Raji (cell line): ENCODE results near the gene TOP1.

ENCODE experiments used
- POLR2A ChIP-seq: IDR thresholded peaks from 2 replicates; pipeline ENCODE4 v1.6.1; 2011; ENCODE audit warnings: low read depth, low read length, control low read depth; ENCODE audit not compliant: insufficient read depth

Gene TOP1

GRCh38 chr20:41162396-41162795, 133.8 kb downstream of the TOP1 start:
- no peak for TF ChIP-seq POLR2A

DNA sequence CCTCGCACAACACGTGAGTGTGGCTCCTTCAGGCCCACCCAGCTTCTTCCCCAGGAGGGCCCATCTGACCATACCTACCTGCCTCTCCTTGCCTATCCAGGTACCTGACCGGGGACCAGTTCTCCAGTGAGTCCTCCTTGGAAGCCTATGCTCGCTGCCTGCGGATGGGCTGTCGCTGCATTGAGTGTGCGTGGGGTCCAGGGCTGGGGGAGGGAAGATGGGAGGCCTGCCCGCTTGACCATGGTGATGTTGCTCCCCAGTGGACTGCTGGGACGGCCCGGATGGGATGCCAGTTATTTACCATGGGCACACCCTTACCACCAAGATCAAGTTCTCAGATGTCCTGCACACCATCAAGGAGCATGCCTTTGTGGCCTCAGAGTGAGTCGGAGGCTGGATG, 135.2 kb downstream of the TOP1 start:
- TF ChIP-seq POLR2A = no peak

DNA sequence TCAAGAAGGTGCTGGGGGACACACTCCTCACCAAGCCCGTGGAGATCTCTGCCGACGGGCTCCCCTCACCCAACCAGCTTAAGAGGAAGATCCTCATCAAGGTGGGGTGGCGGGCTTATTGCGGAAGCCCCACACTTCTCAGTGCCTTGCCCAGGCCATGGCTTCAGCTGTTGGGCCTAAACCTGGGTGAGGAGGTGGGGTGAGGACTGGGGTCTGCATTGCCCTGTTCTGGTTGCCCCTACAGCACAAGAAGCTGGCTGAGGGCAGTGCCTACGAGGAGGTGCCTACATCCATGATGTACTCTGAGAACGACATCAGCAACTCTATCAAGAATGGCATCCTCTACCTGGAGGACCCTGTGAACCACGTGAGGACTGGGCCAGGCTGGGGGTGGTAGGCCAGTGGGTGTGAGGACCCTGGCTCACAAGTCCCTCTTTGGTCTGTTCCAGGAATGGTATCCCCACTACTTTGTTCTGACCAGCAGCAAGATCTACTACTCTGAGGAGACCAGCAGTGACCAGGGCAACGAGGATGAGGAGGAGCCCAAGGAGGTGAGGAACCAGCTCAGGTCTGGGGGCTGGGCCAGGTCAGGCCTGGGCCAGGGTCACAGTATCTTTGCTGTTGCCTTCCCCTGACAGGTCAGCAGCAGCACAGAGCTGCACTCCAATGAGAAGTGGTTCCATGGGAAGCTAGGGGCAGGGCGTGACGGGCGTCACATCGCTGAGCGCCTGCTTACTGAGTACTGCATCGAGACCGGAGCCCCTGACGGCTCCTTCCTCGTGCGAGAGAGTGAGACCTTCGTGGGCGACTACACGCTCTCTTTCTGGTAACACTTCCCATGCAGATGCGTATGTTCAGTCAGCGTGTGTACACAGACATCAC, 136.6 kb downstream of the TOP1 start:
- no peak for TF ChIP-seq POLR2A

- no peak for TF ChIP-seq POLR2A
Measured at GRCh38 chr20:41166201-41167117, 137.8 kb downstream of the TOP1 start.

GRCh38 chr20:41167118-41167470, 138.5 kb downstream of the TOP1 start:
- no peak for TF ChIP-seq POLR2A

DNA sequence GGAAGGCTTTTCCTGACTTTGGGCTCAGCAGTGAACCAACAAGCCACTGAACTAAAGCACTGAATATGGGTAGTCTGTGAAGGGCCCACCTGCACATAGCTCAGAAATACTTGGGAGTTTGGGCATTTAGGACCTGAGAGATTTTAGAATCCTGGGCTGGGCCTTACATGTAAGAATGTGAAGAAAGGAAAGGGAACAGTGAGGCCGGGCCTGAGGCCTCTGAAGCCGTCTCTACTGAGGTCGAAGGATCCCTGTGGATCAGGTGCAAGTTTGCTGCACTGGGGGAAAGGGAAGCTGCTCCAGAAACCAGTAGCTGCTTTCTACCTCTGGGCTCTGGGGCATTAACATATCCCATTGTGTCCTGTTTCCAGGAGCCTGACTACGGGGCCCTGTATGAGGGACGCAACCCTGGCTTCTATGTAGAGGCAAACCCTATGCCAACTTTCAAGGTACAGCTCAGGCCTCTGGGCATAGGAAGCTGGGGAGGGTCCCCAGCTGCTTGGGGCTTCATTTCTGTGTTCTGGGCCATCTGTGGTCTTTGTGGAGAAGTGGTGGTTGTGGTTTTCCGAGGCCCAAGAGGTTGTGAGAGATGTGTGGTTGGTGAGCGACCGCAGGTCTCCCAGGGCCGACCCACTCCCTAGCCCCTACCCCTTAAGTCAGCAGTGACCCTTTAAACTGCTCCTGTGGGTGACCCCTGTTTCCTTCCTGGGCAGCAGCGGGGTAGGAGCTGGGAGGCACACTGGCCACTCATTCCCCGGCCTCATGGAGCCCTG, 139.0 kb downstream of the TOP1 start:
- TF ChIP-seq POLR2A = no peak

- no peak for TF ChIP-seq POLR2A
Measured at GRCh38 chr20:41168281-41169161, 139.9 kb downstream of the TOP1 start.

- TF ChIP-seq POLR2A = no peak
Measured at GRCh38 chr20:41169162-41169690, 140.6 kb downstream of the TOP1 start.

GRCh38 chr20:41169791-41170351, 141.2 kb downstream of the TOP1 start:
- no peak for TF ChIP-seq POLR2A

- no peak for TF ChIP-seq POLR2A
Measured at GRCh38 chr20:41170386-41171105, 141.9 kb downstream of the TOP1 start.

DNA sequence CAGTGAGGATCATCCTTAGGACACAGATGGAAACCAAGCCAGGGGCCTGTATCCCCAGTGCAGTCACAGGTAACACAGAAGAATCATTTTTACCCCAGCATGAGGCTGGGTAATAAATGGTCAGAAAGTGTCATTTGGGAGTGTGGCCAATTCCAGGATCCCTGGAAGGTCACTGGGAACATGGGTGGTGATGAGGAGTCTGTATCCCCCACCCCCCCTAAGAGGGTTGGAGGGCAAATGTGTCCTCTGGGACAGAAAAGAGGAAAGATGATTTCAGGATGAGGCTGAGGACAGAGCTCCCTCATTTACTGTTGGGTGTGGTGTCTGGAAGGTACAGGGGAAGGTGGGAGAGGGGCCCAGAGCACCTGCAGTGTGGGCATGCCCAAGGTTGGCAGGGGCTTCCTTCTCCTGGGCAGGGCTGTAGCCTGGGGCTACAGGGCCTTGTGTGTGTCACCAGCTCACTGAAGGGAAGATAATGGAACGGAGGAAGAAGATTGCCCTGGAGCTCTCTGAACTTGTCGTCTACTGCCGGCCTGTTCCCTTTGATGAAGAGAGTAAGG, 143.2 kb downstream of the TOP1 start:
- no peak for TF ChIP-seq POLR2A

GRCh38 chr20:41172296-41173140, 143.9 kb downstream of the TOP1 start:
- no peak for TF ChIP-seq POLR2A
